ENCODE results near the gene VAV2. TPM values are rescaled to one million over a fixed set of nuclear protein-coding genes. Genes with fewer than 3 reads are reported as not detected.
A peak's percentile ranks its signal among the peaks of the same experiment; 100 is the strongest.

VAV2 gene
- total and polyA plus RNA-seq, 8 donors, result 25.3 to 44.1 (median 35.5) TPM

GRCh38 chr9:133819923-133820322 lies 172.2 kb downstream of the VAV2 start:
- Histone ChIP-seq H3K4me1 (no peaks in the 10 kb centered on the region), H3K27me3 (no peaks in the 10 kb centered on the region), H3K4me3 (no peak overlapping the region), H3K9me3 (no peaks in the 10 kb centered on the region), H3K36me3 (no peaks in the 10 kb centered on the region), H3K27ac (no peak overlapping the region)
- DNase-seq, result no peak
- no peak for TF ChIP-seq CTCF (IDR thresholded peaks at IDR 0.05)
- ATAC-seq, result no peak
- intact Hi-C loops (cut with DNase I), result no loop called here

GRCh38 chr9:133818444-133818843 lies 173.7 kb downstream of the VAV2 start:
- no peaks in the 10 kb centered on the region for H3K4me1 ChIP-seq
- ATAC-seq, result peak; percentile 24
- H3K9me3 ChIP-seq, result no peaks in the 10 kb centered on the region
- intact Hi-C loops (cut with DNase I), result no loop called here
- DNase-seq, result no peak
- no peak for TF ChIP-seq CTCF (IDR thresholded peaks at IDR 0.05)
- H3K27me3 ChIP-seq, result no peaks in the 10 kb centered on the region
- H3K4me3 ChIP-seq, result no peak overlapping the region
- peak overlapping the region in 1 of 2 donors; percentile 33 for H3K27ac ChIP-seq
- no peaks in the 10 kb centered on the region for H3K36me3 ChIP-seq

- ATAC-seq (peak; percentile 11), DNase-seq (peak in 3 of 4 donors; percentile 32 to 85 (median 83))
- intact Hi-C loops (cut with DNase I), result no loop called here
- Histone ChIP-seq H3K4me1 (no peaks in the 10 kb centered on the region), H3K27ac (no peak overlapping the region), H3K9me3 (no peaks in the 10 kb centered on the region), H3K4me3 (no peak overlapping the region), H3K27me3 (no peaks in the 10 kb centered on the region), H3K36me3 (no peaks in the 10 kb centered on the region)
- no peak for TF ChIP-seq CTCF (IDR thresholded peaks at IDR 0.05)
Observed at GRCh38 chr9:133815781-133816180, 176.3 kb downstream of the VAV2 start.

GRCh38 chr9:133814586-133815208 lies 177.4 kb downstream of the VAV2 start:
- intact Hi-C loops (cut with DNase I), result no loop called here
- no peaks in the 10 kb centered on the region for H3K27me3 ChIP-seq
- peaks cover 0 to 5% of the 10 kb centered on the region in 2 donors for H3K36me3 ChIP-seq
- ATAC-seq (peak; percentile 20), DNase-seq (peak in 2 of 4 donors; percentile 32 to 51)
- no peak for TF ChIP-seq CTCF (IDR thresholded peaks at IDR 0.05)
- H3K9me3 ChIP-seq, result no peaks in the 10 kb centered on the region
- no peak overlapping the region for H3K27ac ChIP-seq
- no peak overlapping the region for H3K4me3 ChIP-seq
- no peaks in the 10 kb centered on the region for H3K4me1 ChIP-seq

- TF ChIP-seq CTCF (IDR thresholded peaks at IDR 0.05), result no peak
- intact Hi-C loops (cut with DNase I), result no loop called here
- Histone ChIP-seq H3K36me3 (peaks cover 0 to 11% of the 10 kb centered on the region in 2 donors), H3K27ac (no peak overlapping the region), H3K27me3 (no peaks in the 10 kb centered on the region), H3K9me3 (no peaks in the 10 kb centered on the region), H3K4me3 (no peak overlapping the region), H3K4me1 (no peaks in the 10 kb centered on the region)
- peak in 3 of 4 donors; percentile 73 to 92 (median 81) for DNase-seq
- ATAC-seq, result peak; percentile 50
Observed at GRCh38 chr9:133813749-133814585, 178.2 kb downstream of the VAV2 start.

Data from left lung (tissue), 10 donors.